ENCODE results near the gene DENND1A.

- TF ChIP-seq CTCF (IDR thresholded peaks at IDR 0.05) (no peak), TCF7 (CRISPR knock-in tag; IDR thresholded peaks at IDR 0.05; ENCODE audit: low read depth) (no peak), USF2 (CRISPR knock-in tag; IDR thresholded peaks at IDR 0.05) (no peak), MXD4 (CRISPR knock-in tag; IDR thresholded peaks at IDR 0.05; ENCODE audit: borderline replicate concordance) (no peak), KAT7 (CRISPR knock-in tag; IDR thresholded peaks at IDR 0.05; ENCODE audit: borderline replicate concordance) (no peak), RORB (CRISPR knock-in tag; IDR thresholded peaks at IDR 0.05) (no peak), MAX (CRISPR knock-in tag; IDR thresholded peaks at IDR 0.05) (no peak), IRF2 (CRISPR knock-in tag; IDR thresholded peaks at IDR 0.05; ENCODE audit: borderline replicate concordance, low read depth) (no peak), ATF3 (CRISPR knock-in tag; conservative IDR thresholded peaks at IDR 0.05) (no peak), USF1 (CRISPR knock-in tag; IDR thresholded peaks at IDR 0.05) (no peak), NFYB (CRISPR knock-in tag; conservative IDR thresholded peaks at IDR 0.05; ENCODE audit: low read depth) (no peak)
Measured at GRCh38 chr9:123555646-123556045, 374.3 kb downstream of the DENND1A start.
